Fibroblast of lung (primary cell): ENCODE results near the gene ASXL1. TPM values are rescaled to one million over a fixed set of nuclear protein-coding genes. Genes with fewer than 3 reads are reported as not detected.

Experiments
- DNase-seq, 2 donors: peaks; one replicate each; pipeline versions ENCODE4 v3.0.0 to v3.0.0-alpha.2; 2010; ENCODE audit warnings: low read depth in 2 of 2
- H2AFZ ChIP-seq: 2 replicates; pipeline ENCODE4 v1.5.1; 2012; ENCODE audit warnings: low read length, control low read depth, inconsistent platforms
- H3K27ac ChIP-seq: 2 replicates; pipeline ENCODE4 v1.5.1; 2011; ENCODE audit warnings: low read length, control low read depth; ENCODE audit not compliant: insufficient read depth
- H3K27me3 ChIP-seq: 2 replicates; pipeline ENCODE4 v1.5.1; 2011; ENCODE audit warnings: mild to moderate bottlenecking, low read length; ENCODE audit not compliant: control insufficient read depth, insufficient read depth
- H3K36me3 ChIP-seq: 2 replicates; pipeline ENCODE4 v1.5.1; 2011; ENCODE audit warnings: low read length; ENCODE audit not compliant: control insufficient read depth, insufficient read depth
- H3K4me1 ChIP-seq: 2 replicates; pipeline ENCODE4 v1.5.1; 2011; ENCODE audit warnings: low read length; ENCODE audit not compliant: control insufficient read depth, insufficient read depth; ENCODE audit errors: extremely low read depth
- H3K4me2 ChIP-seq: 2 replicates; pipeline ENCODE4 v1.5.1; 2011; ENCODE audit warnings: low read length, control low read depth; ENCODE audit not compliant: insufficient read depth; ENCODE audit errors: extremely low read depth
- H3K4me3 ChIP-seq, 4 experiments: fragments of 200-600 bp in 1 of 4; sonication (generic) in 1 of 4; replicated peaks in 1 of 4; 2 replicates each; pipeline ENCODE4 v1.5.1; 2011 to 2016; ENCODE audit warnings: low read length in 4 of 4, low read depth in 3 of 4, mild to moderate bottlenecking in 3 of 4, control low read depth in 2 of 4, inconsistent platforms in 1 of 4, mixed read lengths in 1 of 4; ENCODE audit not compliant: insufficient read depth in 1 of 4; ENCODE audit errors: control extremely low read depth in 1 of 4
- H3K79me2 ChIP-seq: 2 replicates; pipeline ENCODE4 v1.5.1; 2012; ENCODE audit warnings: mild to moderate bottlenecking, low read length, inconsistent platforms; ENCODE audit not compliant: control insufficient read depth, insufficient read depth
- H3K9ac ChIP-seq: 2 replicates; pipeline ENCODE4 v1.5.1; 2011; ENCODE audit warnings: mild to moderate bottlenecking, low read length, control low read depth; ENCODE audit not compliant: insufficient read depth
- H3K9me3 ChIP-seq: 2 replicates; pipeline ENCODE4 v1.5.1; 2012; ENCODE audit warnings: low read depth, low read length; ENCODE audit not compliant: control insufficient read depth, insufficient read depth
- H4K20me1 ChIP-seq: 2 replicates; pipeline ENCODE4 v1.5.1; 2011; ENCODE audit warnings: low read length; ENCODE audit not compliant: control insufficient read depth, insufficient read depth; ENCODE audit errors: extremely low read depth
- CTCF ChIP-seq, 2 donors: IDR thresholded peaks in 1 of 2; conservative IDR thresholded peaks in 1 of 2; 1 replicate in 1 of 2; 2 replicates in 1 of 2; pipeline ENCODE4 v1.5.1; 2011 to 2012; ENCODE audit warnings: low read length in 2 of 2, control low read depth in 1 of 2, inconsistent platforms in 1 of 2, low read depth in 1 of 2, mild to moderate bottlenecking in 1 of 2
- EZH2 ChIP-seq: IDR thresholded peaks from 2 replicates; pipeline ENCODE4 v1.5.1; 2012; ENCODE audit warnings: low read length, control low read depth, mild to moderate bottlenecking; ENCODE audit errors: missing control alignments
- polyA plus RNA-seq, 2 donors: library from polyadenylated mRNA; depleted of rRNA in 1 of 2; stranded (reverse) in 1 of 2; unstranded in 1 of 2; fragments of >200 nt; gene quantifications; 2 replicates each; pipeline ENCODE4 v1.2.1, GENCODE V29; 2011 to 2012; ENCODE audit warnings: missing spikeins in 1 of 2
- total RNA-seq: library from RNA; depleted of rRNA; stranded (reverse); fragments of >200 nt; gene quantifications from 2 replicates; pipeline ENCODE4 v1.2.1, GENCODE V29; 2014

The ASXL1 gene
- total and polyA plus RNA-seq, 2 donors (not counting 1 experiment from before 2014, with no cell fraction given): 38.0 to 41.1 TPM

- Histone ChIP-seq H3K4me1 (peaks cover 10% of the 10 kb centered on the region), H3K4me2 (no peak overlapping the region), H3K27ac (peak overlapping the region; percentile 18), H3K4me3 (peak overlapping the region in 1 of 4 experiments; percentile 27), H3K27me3 (no peaks in the 10 kb centered on the region), H3K9me3 (no peaks in the 10 kb centered on the region), H4K20me1 (no peaks in the 10 kb centered on the region), H3K79me2 (peaks cover 88% of the 10 kb centered on the region), H3K9ac (no peak overlapping the region), H3K36me3 (no peaks in the 10 kb centered on the region), H2AFZ (no peak overlapping the region)
- DNase-seq: no peak
- TF ChIP-seq EZH2: no peak
- no peak for TF ChIP-seq CTCF (conservative IDR thresholded peaks at IDR 0.05 in 1 of 2, IDR thresholded peaks at IDR 0.05 in 1 of 2; ENCODE audit: low read depth in 1 of 2, low read length in 2 of 2)
Observed at GRCh38 chr20:32362901-32363364, 4.8 kb downstream of the ASXL1 start.

GRCh38 chr20:32363492-32363891, 5.4 kb downstream of the ASXL1 start:
- H3K79me2 ChIP-seq: peaks cover 93% of the 10 kb centered on the region
- H3K27me3 ChIP-seq: no peaks in the 10 kb centered on the region
- no peaks in the 10 kb centered on the region for H3K9me3 ChIP-seq
- no peak for DNase-seq
- no peak overlapping the region for H3K4me2 ChIP-seq
- H3K4me1 ChIP-seq: peaks cover 10% of the 10 kb centered on the region
- no peak overlapping the region for H3K4me3 ChIP-seq
- H3K27ac ChIP-seq: no peak overlapping the region
- H2AFZ ChIP-seq: no peak overlapping the region
- H3K9ac ChIP-seq: no peak overlapping the region
- TF ChIP-seq EZH2: no peak
- no peaks in the 10 kb centered on the region for H3K36me3 ChIP-seq
- no peaks in the 10 kb centered on the region for H4K20me1 ChIP-seq

GRCh38 chr20:32364554-32365208, 6.5 kb downstream of the ASXL1 start:
- no peak overlapping the region for H3K9ac ChIP-seq
- H3K9me3 ChIP-seq: no peaks in the 10 kb centered on the region
- H3K4me1 ChIP-seq: peaks cover 10% of the 10 kb centered on the region
- no peaks in the 10 kb centered on the region for H4K20me1 ChIP-seq
- H3K4me2 ChIP-seq: no peak overlapping the region
- H3K79me2 ChIP-seq: peaks cover 95% of the 10 kb centered on the region
- no peak for DNase-seq
- H2AFZ ChIP-seq: no peak overlapping the region
- H3K4me3 ChIP-seq: no peak overlapping the region
- TF ChIP-seq CTCF (conservative IDR thresholded peaks at IDR 0.05 in 1 of 2, IDR thresholded peaks at IDR 0.05 in 1 of 2; ENCODE audit: low read depth in 1 of 2, low read length in 2 of 2) (no peak), EZH2 (no peak)
- no peak overlapping the region for H3K27ac ChIP-seq
- no peaks in the 10 kb centered on the region for H3K36me3 ChIP-seq
- no peaks in the 10 kb centered on the region for H3K27me3 ChIP-seq
